ENCODE results near the gene CEP68. TPM values are rescaled to one million over a fixed set of nuclear protein-coding genes. Genes with fewer than 3 reads are reported as not detected.
"Not testable (repeated sequence)": the region's sequence is repeated elsewhere in the genome, so short reads cannot be mapped to it uniquely, and the experiment has no call there.

Gene CEP68
- total RNA-seq, 1 experiment from 2014 or later = 11.2 TPM

DNA sequence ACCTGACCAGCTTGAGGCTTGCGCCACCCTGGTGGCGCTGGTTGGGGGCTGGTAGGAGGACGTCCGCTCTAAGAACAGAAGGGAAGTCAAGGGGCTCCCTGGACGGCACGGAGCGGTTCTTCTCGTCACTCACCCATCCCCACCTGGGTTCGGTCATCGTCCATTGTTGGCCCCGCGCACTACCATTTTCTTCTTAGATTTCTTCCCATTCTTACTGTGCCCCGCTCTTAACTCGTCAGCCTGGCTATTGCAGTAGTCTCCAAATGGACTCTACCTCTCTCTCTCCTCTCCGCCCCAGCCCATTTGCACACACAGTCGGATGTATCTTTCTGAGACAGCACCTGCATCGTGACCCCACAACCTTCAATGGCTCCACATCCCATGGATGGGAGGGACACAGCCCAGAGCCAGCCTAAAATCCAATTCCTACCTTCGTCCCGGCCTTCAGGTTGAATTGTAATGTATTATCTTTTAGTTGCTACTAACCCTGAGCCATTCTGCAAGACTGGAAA is 74.5 kb downstream of the CEP68 start (continued):
- no peak for TF ChIP-seq EZH2 (IDR thresholded peaks at IDR 0.05)

DNA sequence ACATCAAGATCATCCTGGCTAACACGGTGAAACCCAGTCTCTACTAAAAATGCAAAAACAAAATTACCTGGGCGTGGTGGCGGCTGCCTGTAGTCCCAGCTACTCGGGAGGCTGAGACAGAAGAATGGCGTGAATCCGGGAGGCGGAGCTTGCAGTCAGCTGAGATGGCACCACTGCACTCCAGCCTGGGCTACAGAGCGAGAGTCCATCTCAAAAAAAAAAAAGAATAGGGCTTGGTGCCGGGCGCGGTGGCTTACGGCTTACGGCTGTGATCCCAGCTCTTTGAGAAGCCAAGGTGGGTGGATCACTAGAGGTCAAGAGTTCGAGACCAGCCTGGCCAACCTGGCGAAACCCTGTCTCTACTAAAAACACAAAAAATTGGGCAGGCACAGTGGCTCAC is 76.7 kb downstream of the CEP68 start:
- H3K9ac ChIP-seq (ENCODE audit: low read length); POLR2A ChIA-PET; H3K9me2 ChIP-seq (ENCODE audit: insufficient read depth); intact Hi-C loops (cut with micrococcal nuclease); H3K4me3 ChIP-seq (replicated peaks in 1 of 2; ENCODE audit: low read depth in 1 of 2, low read length in 2 of 2); H3K4me2 ChIP-seq (ENCODE audit: low read length); H3K9me3 ChIP-seq (ENCODE audit: control insufficient read depth in 1 of 2, insufficient read depth in 1 of 2, low read depth in 1 of 2, low read length in 2 of 2); ATAC-seq; BruUV-seq (replicated peaks); DNase-seq (ENCODE audit: low read depth, low spot score); H2AFZ ChIP-seq (ENCODE audit: low read depth, low read length, poor library complexity, severe bottlenecking); H3K36me3 ChIP-seq (ENCODE audit: control insufficient read depth in 1 of 2, insufficient read depth in 2 of 2, low read length in 2 of 2); H3K27ac ChIP-seq (ENCODE audit: low read depth, low read length); H3K27me3 ChIP-seq (ENCODE audit: insufficient read depth, low read length); RAD21 ChIA-PET (ENCODE audit: low non-redundant PET in 1 of 2, low total read pairs in 2 of 2, uncharacterized antibody in 2 of 2, unreplicated experiment in 2 of 2); CTCF ChIA-PET: not testable (repeated sequence)
- H3K4me1 ChIP-seq (ENCODE audit: control insufficient read depth in 1 of 2, insufficient read depth in 2 of 2, low read length in 2 of 2) = peaks cover 8 to 19% of the 10 kb centered on the region in 2 experiments; a peak in 3 of 4 replicates
- H3K79me2 ChIP-seq (ENCODE audit: insufficient read depth, low read length) = peaks cover 21% of the 10 kb centered on the region
- H4K20me1 ChIP-seq (ENCODE audit: insufficient read depth) = peaks cover 11% of the 10 kb centered on the region; the same call in 1 of the 2 replicates

- H3K4me3 ChIP-seq (replicated peaks in 1 of 2; ENCODE audit: low read depth in 1 of 2, low read length in 2 of 2) = no peak overlapping the region
- peaks cover 6% of the 10 kb centered on the region; the same call in 1 of the 2 replicates for H4K20me1 ChIP-seq (ENCODE audit: insufficient read depth)
- TF ChIP-seq EZH2phosphoT487 (IDR thresholded peaks at IDR 0.05; ENCODE audit: borderline replicate concordance) = no peak
- no peak for TF ChIP-seq CEBPB (IDR thresholded peaks at IDR 0.05; ENCODE audit: low read depth)
- TF ChIP-seq FOSL1 (IDR thresholded peaks at IDR 0.05; ENCODE audit: low read depth) = no peak
- TF ChIP-seq REST (IDR thresholded peaks at IDR 0.05; ENCODE audit: low read depth) = no peak
- TF ChIP-seq, protein P1, sequence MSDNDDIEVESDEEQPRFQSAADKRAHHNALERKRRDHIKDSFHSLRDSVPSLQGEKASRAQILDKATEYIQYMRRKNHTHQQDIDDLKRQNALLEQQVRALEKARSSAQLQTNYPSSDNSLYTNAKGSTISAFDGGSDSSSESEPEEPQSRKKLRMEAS (IDR thresholded peaks at IDR 0.05) = no peak
- TF ChIP-seq TCF7L2 (IDR thresholded peaks at IDR 0.05; ENCODE audit: borderline replicate concordance, extremely low read depth, insufficient read depth, insufficient read length) = no peak
- no peak for TF ChIP-seq SRF (IDR thresholded peaks at IDR 0.05; ENCODE audit: low read depth)
- no peak for TF ChIP-seq JUND (IDR thresholded peaks at IDR 0.05)
- TF ChIP-seq ATF3 (IDR thresholded peaks at IDR 0.05) = no peak
- TF ChIP-seq EZH2 (IDR thresholded peaks at IDR 0.05) = no peak
- no peak for TF ChIP-seq SP1 (IDR thresholded peaks at IDR 0.05; ENCODE audit: low read depth)
- no peaks in the 10 kb centered on the region for H3K9me2 ChIP-seq (ENCODE audit: insufficient read depth)
- H3K27me3 ChIP-seq (ENCODE audit: insufficient read depth, low read length) = no peaks in the 10 kb centered on the region
- no peaks in the 10 kb centered on the region for H3K36me3 ChIP-seq (ENCODE audit: control insufficient read depth in 1 of 2, insufficient read depth in 2 of 2, low read length in 2 of 2)
- BruUV-seq (replicated peaks) = no TSS peak
- no peak overlapping the region for H3K27ac ChIP-seq (ENCODE audit: low read depth, low read length)
- no peak overlapping the region for H3K4me2 ChIP-seq (ENCODE audit: low read length)
- intact Hi-C loops (cut with micrococcal nuclease) = no loop called here
- no peak overlapping the region for H3K9ac ChIP-seq (ENCODE audit: low read length)
- POLR2A ChIA-PET = no interaction called here
- peaks cover 14% of the 10 kb centered on the region for H3K79me2 ChIP-seq (ENCODE audit: insufficient read depth, low read length)
- H2AFZ ChIP-seq (ENCODE audit: low read depth, low read length, poor library complexity, severe bottlenecking) = no peak overlapping the region
- peaks cover under 1 to 12% of the 10 kb centered on the region in 2 experiments; a peak in 3 of 4 replicates for H3K4me1 ChIP-seq (ENCODE audit: control insufficient read depth in 1 of 2, insufficient read depth in 2 of 2, low read length in 2 of 2)
- RAD21 ChIA-PET (ENCODE audit: low non-redundant PET in 1 of 2, low total read pairs in 2 of 2, uncharacterized antibody in 2 of 2, unreplicated experiment in 2 of 2) = no interaction called here
- CTCF ChIA-PET = no interaction called here
- DNase-seq (ENCODE audit: low read depth, low spot score) (no peak), ATAC-seq (no peak)
- H3K9me3 ChIP-seq (ENCODE audit: control insufficient read depth in 1 of 2, insufficient read depth in 1 of 2, low read depth in 1 of 2, low read length in 2 of 2) = no peaks in the 10 kb centered on the region
Measured at GRCh38 chr2:65133626-65134025, 77.4 kb downstream of the CEP68 start.
